Large intestine (tissue), 3 donors: ENCODE results near the gene AMT. TPM values are rescaled to one million over a fixed set of nuclear protein-coding genes. Genes with fewer than 3 reads are reported as not detected.

Source experiments
- DNase-seq, 2 donors: peaks; one replicate each; pipeline versions ENCODE4 v3.0.0 to v3.0.0-alpha.2; 2013
- H3K27ac ChIP-seq: one replicate; pipeline ENCODE4 v1.5.1; 2013; ENCODE audit warnings: low read length
- H3K27me3 ChIP-seq: 2 replicates; pipeline ENCODE4 v1.6.1; 2013; ENCODE audit warnings: low read length; ENCODE audit not compliant: control insufficient read depth, insufficient read depth
- H3K36me3 ChIP-seq: 2 replicates; pipeline ENCODE4 v1.6.1; 2013; ENCODE audit warnings: low read length; ENCODE audit not compliant: control insufficient read depth, insufficient read depth
- H3K4me1 ChIP-seq: one replicate; pipeline ENCODE4 v1.6.1; 2013; ENCODE audit warnings: low read length; ENCODE audit not compliant: control insufficient read depth, insufficient read depth
- H3K4me3 ChIP-seq: one replicate; pipeline ENCODE4 v1.5.1; 2013; ENCODE audit warnings: low read length
- H3K9me3 ChIP-seq: one replicate; pipeline ENCODE4 v1.6.1; 2013; ENCODE audit warnings: mild to moderate bottlenecking, low read depth, low read length, moderate library complexity; ENCODE audit not compliant: control insufficient read depth
- WGBS: methylation state at CpG from one replicate; pipeline ENCODE4 v1.1.5; 2013; ENCODE audit warnings: low lambda C conversion rate; ENCODE audit not compliant: insufficient coverage; 5-methylcytosine and 5-hydroxymethylcytosine counted together
- polyA plus RNA-seq: library from polyadenylated mRNA; unstranded; fragments of 120-200 nt; gene quantifications from one replicate; pipeline ENCODE4 v1.2.1, GENCODE V29; 2013

AMT gene
- polyA plus RNA-seq, 1 donor = 42.3 TPM

GRCh38 chr3:49427586-49427985, 5.3 kb upstream of the AMT start:
- DNase-seq = no peak
- Histone ChIP-seq H3K4me3 (no peak overlapping the region), H3K27me3 (no peaks in the 10 kb centered on the region), H3K9me3 (no peaks in the 10 kb centered on the region), H3K4me1 (peaks cover 13% of the 10 kb centered on the region), H3K36me3 (peaks cover 19% of the 10 kb centered on the region), H3K27ac (no peak overlapping the region)
- WGBS = no CpG with 5 or more reads among the region's 2 CpGs

DNA sequence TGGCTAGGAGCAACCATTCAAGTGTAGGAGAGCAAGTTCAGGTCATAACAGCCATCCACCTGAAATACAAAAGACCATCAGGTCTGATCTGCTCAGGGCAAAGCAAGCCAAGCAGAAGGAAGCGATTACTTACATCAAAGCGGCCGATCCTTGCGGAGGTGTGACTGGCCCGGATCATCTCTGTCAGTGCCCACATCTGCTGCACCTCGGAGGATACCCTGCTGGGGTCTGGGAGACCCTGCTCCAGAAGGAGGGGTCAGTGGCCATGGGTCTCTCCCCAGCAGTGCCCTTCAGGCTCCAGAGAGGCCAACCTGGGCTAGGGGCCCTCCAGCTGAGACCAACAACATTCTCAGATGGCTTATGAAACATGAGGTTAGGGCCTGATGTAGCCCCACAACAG, 2.5 kb upstream of the AMT start:
- H3K27ac ChIP-seq = no peak overlapping the region
- H3K4me3 ChIP-seq = no peak overlapping the region
- peaks cover 22% of the 10 kb centered on the region for H3K4me1 ChIP-seq
- H3K36me3 ChIP-seq = peaks cover 24% of the 10 kb centered on the region
- WGBS = no CpG with 5 or more reads among the region's 6 CpGs
- H3K9me3 ChIP-seq = no peaks in the 10 kb centered on the region
- DNase-seq = no peak
- H3K27me3 ChIP-seq = no peaks in the 10 kb centered on the region

DNA sequence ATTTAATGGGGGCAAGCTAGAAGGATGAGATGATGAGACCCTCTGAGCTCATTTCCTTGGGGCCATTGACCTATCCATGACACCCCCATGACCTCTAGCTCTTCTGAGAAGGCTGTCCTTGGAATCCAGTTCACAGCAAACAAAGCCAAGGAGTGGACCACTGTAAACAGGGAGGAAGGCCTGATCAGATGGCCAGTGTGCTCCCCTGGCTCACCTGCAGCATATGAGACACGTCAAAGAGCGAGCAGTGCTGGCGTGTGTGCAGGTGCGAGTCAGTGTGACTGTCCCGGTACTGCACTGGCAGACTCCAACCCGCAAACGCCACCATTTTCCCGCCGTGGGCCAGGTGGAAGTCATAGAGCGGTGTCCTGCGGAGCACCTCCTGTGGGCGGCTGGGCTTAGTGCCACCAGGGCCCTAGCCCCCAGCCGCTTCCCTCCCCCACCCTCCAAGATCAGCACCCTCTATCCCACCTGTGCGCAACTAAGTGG, 339 bp downstream of the AMT start:
- no peak for DNase-seq
- no peaks in the 10 kb centered on the region for H3K9me3 ChIP-seq
- peak overlapping the region; percentile 67 for H3K27ac ChIP-seq
- no CpG with 5 or more reads among the region's 14 CpGs for WGBS
- H3K4me3 ChIP-seq = peak overlapping the region; percentile 52
- peaks cover 17% of the 10 kb centered on the region for H3K4me1 ChIP-seq
- H3K27me3 ChIP-seq = no peaks in the 10 kb centered on the region
- H3K36me3 ChIP-seq = peaks cover 30% of the 10 kb centered on the region

GRCh38 chr3:49417516-49418120, 4.7 kb downstream of the AMT start:
- DNase-seq = no peak
- Histone ChIP-seq H3K4me3 (no peak overlapping the region), H3K9me3 (no peaks in the 10 kb centered on the region), H3K36me3 (peaks cover 27% of the 10 kb centered on the region), H3K27ac (no peak overlapping the region), H3K27me3 (no peaks in the 10 kb centered on the region), H3K4me1 (peaks cover 18% of the 10 kb centered on the region)
- 100% methylated on average over 1 of the region's 13 CpGs for WGBS

DNA sequence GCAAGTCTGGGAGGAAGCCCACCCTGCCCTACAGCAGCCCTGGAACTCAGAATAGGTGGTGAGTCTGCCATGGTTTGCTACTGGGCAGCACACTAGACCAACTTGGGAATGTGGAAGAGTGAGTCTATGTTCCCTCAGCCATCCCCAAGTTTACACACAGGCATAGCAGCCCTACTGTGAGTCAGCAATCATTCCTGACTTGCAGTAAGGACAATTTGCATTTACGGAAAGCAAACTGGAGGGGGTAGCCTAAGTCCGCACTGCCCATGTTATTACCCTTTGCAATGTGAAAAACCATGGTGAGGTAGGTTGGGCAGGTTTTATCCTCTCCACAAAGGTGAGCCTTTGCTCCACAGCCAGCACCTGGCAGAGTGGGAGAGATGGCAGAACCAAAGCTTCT, 5.4 kb downstream of the AMT start:
- no peak overlapping the region for H3K4me3 ChIP-seq
- H3K9me3 ChIP-seq = no peaks in the 10 kb centered on the region
- no peaks in the 10 kb centered on the region for H3K27me3 ChIP-seq
- no peak overlapping the region for H3K27ac ChIP-seq
- DNase-seq = no peak
- H3K4me1 ChIP-seq = peaks cover 17% of the 10 kb centered on the region
- H3K36me3 ChIP-seq = peaks cover 27% of the 10 kb centered on the region
- no CpG with 5 or more reads among the region's 2 CpGs for WGBS

DNA sequence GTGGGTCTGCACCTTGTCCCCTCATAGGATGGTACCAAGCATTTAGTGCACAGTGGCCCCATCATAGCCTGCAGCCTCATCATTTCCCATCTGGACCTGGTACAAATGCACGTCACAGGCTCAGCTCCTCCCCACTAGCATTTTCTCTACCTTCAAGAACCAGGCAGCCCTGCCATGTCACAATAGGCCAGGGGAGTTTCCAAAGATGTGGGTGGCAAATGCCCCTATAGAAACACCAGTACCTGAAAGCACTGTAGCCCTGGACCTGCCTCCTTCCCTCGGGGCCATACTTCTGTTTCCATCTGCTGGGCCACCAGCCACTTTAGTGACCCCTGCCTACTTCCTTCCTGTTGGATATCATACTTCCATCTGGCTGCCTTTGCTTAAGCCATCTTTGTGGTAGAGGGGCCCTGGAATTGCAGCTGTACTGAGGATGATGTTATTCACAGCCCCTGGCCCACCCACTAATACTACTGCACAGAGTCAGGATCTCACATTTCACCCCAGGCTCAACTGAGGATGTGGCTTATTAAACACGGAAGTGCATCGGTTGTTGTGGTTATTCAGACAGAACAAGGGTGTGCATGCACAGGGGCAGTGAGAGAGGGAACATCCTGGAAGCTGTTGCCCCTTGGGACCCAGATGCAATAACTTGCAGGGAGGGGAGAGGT, 6.2 kb downstream of the AMT start:
- Histone ChIP-seq H3K27me3 (no peaks in the 10 kb centered on the region), H3K4me1 (peaks cover 9% of the 10 kb centered on the region), H3K4me3 (no peak overlapping the region), H3K9me3 (no peaks in the 10 kb centered on the region), H3K36me3 (peaks cover 27% of the 10 kb centered on the region), H3K27ac (no peak overlapping the region)
- peak in 1 of 2 donors; percentile 14 for DNase-seq
- WGBS = no CpG with 5 or more reads among the region's 4 CpGs

GRCh38 chr3:49414753-49415152, 7.5 kb downstream of the AMT start:
- no peak overlapping the region for H3K4me3 ChIP-seq
- H3K9me3 ChIP-seq = no peaks in the 10 kb centered on the region
- peaks cover 22% of the 10 kb centered on the region for H3K36me3 ChIP-seq
- WGBS = no CpG with 5 or more reads among the region's 2 CpGs
- peaks cover 13% of the 10 kb centered on the region for H3K4me1 ChIP-seq
- DNase-seq = no peak
- H3K27me3 ChIP-seq = no peaks in the 10 kb centered on the region
- H3K27ac ChIP-seq = no peak overlapping the region

GRCh38 chr3:49413338-49413734, 8.9 kb downstream of the AMT start:
- no peaks in the 10 kb centered on the region for H3K27me3 ChIP-seq
- H3K27ac ChIP-seq = no peak overlapping the region
- peaks cover 16% of the 10 kb centered on the region for H3K4me1 ChIP-seq

DNA sequence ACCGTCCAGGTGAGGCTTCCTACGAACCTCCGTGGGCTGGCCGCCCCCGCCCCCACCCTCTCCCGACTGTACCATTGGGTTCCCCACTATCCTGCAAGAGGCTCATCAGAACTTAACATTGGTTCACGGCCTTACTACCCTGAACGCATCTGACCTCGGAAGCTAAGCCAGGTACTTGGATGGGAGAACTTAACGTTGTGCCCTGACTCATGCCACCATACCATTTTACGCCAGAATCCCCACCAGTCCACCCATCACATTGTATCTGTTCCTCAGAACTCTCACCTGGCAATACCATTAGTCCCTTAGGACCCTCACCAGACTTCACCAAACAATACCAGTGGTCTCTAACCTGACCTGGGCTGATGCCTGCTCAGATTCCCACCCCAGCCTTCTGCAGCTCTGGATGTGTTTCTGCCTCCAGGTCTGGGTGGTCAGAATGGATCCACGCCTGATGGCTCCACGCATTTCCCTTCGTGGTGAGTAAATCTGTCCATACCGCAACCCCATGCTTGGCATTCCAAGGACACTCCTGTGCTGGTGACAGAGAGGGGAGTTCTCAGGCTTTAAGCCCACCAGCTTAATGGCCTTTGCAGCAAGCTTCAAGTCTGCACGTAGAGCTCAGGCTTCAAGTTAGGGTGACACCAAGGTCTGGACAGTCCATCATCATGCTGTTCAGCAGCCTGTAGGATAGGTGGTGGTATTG, 9.5 kb downstream of the AMT start:
- H3K27me3 ChIP-seq = no peaks in the 10 kb centered on the region
- H3K9me3 ChIP-seq = no peaks in the 10 kb centered on the region
- peaks cover 22% of the 10 kb centered on the region for H3K36me3 ChIP-seq
- peaks cover 16% of the 10 kb centered on the region for H3K4me1 ChIP-seq
- no peak for DNase-seq
- peak overlapping the region; percentile 69 for H3K27ac ChIP-seq
- WGBS = no CpG with 5 or more reads among the region's 16 CpGs
- H3K4me3 ChIP-seq = peak overlapping the region; percentile 69

More at GRCh38 chr3:49413338-49413734, 8.9 kb downstream of the AMT start:
- 80% methylated on average over 1 of the region's 6 CpGs for WGBS
- peak in 1 of 2 donors; percentile 11 for DNase-seq
- H3K36me3 ChIP-seq = peaks cover 22% of the 10 kb centered on the region
- H3K4me3 ChIP-seq = peak overlapping the region; percentile 69
- H3K9me3 ChIP-seq = no peaks in the 10 kb centered on the region

- Histone ChIP-seq H3K27me3 (no peaks in the 10 kb centered on the region), H3K36me3 (peaks cover 19% of the 10 kb centered on the region), H3K4me3 (peak within 1 kb of the TSS; percentile 84), H3K4me1 (peaks cover 16% of the 10 kb centered on the region), H3K9me3 (no peaks in the 10 kb centered on the region), H3K27ac (peak within 1 kb of the TSS; percentile 92)
- WGBS = 0% methylated on average over 1 of the region's 62 CpGs
- peak; percentile 100 for DNase-seq
These were observed 10.2 kb downstream of the AMT start, which contains the start of the genes RHOA and TCTA for GRCh38 chr3:49411968-49412631. RHOA (minus strand) TSS chr3:49411976; CDS start chr3:49375589, 36,387 bp downstream. TCTA (plus strand) TSS chr3:49412423; CDS start chr3:49412427, 4 bp downstream.
